H9 (cell line): ENCODE measurements around the gene LEFTY1. TPM values are rescaled to one million over a fixed set of nuclear protein-coding genes. Genes with fewer than 3 reads are reported as not detected.

Experiments used
- DNase-seq: peaks from one replicate; pipeline ENCODE4 v3.0.0-alpha.2; 2017
- H2AFZ ChIP-seq: one replicate; pipeline ENCODE4 v1.6.1; 2013; ENCODE audit warnings: mild to moderate bottlenecking, low read length, control low read depth, moderate library complexity
- H2AK5ac ChIP-seq: 2 replicates; pipeline ENCODE4 v1.6.1; 2013; ENCODE audit warnings: low read length, control low read depth, mixed read lengths; ENCODE audit not compliant: insufficient read length
- H2BK120ac ChIP-seq: one replicate; pipeline ENCODE4 v1.6.1; 2013; ENCODE audit warnings: low read depth, mild to moderate bottlenecking, low read length, control low read depth, inconsistent platforms; ENCODE audit not compliant: poor library complexity, severe bottlenecking
- H2BK12ac ChIP-seq: 2 replicates; pipeline ENCODE4 v1.6.1; 2013; ENCODE audit warnings: low read length, control low read depth, mixed read lengths, low read depth; ENCODE audit not compliant: insufficient read length
- H2BK15ac ChIP-seq: 2 replicates; pipeline ENCODE4 v1.6.1; 2013; ENCODE audit warnings: low read depth, low read length, control low read depth
- H2BK20ac ChIP-seq: one replicate; pipeline ENCODE4 v1.6.1; 2013; ENCODE audit warnings: low read depth, mild to moderate bottlenecking, low read length, control low read depth, inconsistent platforms; ENCODE audit not compliant: poor library complexity, severe bottlenecking
- H2BK5ac ChIP-seq: 2 replicates; pipeline ENCODE4 v1.6.1; 2013; ENCODE audit warnings: low read length, control low read depth, mixed read lengths; ENCODE audit not compliant: insufficient read length
- H3K14ac ChIP-seq: 2 replicates; pipeline ENCODE4 v1.6.1; 2013; ENCODE audit warnings: low read length, control low read depth; ENCODE audit not compliant: insufficient read depth
- H3K18ac ChIP-seq: 2 replicates; pipeline ENCODE4 v1.6.1; 2013; ENCODE audit warnings: low read depth, mild to moderate bottlenecking, mixed read lengths, low read length, control low read depth; ENCODE audit not compliant: insufficient read length
- H3K23ac ChIP-seq: 2 replicates; pipeline ENCODE4 v1.6.1; 2013; ENCODE audit warnings: low read length, control low read depth, mixed read lengths, low read depth; ENCODE audit not compliant: insufficient read length
- H3K23me2 ChIP-seq: 2 replicates; pipeline ENCODE4 v1.6.1; 2013; ENCODE audit warnings: low read depth, mild to moderate bottlenecking, mixed read lengths, low read length, control low read depth; ENCODE audit not compliant: insufficient read length, poor library complexity, severe bottlenecking
- H3K27ac ChIP-seq: 2 replicates; pipeline ENCODE4 v1.5.1; 2013; ENCODE audit warnings: low read length, control low read depth, mixed read lengths, low read depth; ENCODE audit not compliant: insufficient read length
- H3K27me3 ChIP-seq: 2 replicates; pipeline ENCODE4 v1.6.1; 2013; ENCODE audit warnings: low read length, control low read depth, inconsistent platforms; ENCODE audit not compliant: insufficient read depth
- H3K4ac ChIP-seq: 2 replicates; pipeline ENCODE4 v1.6.1; 2013; ENCODE audit warnings: low read depth, mild to moderate bottlenecking, control low read depth, inconsistent platforms, low read length, moderate library complexity
- H3K4me1 ChIP-seq: 2 replicates; pipeline ENCODE4 v1.6.1; 2013; ENCODE audit warnings: low read length, control low read depth, inconsistent platforms; ENCODE audit not compliant: insufficient read depth
- H3K4me2 ChIP-seq: 2 replicates; pipeline ENCODE4 v1.6.1; 2013; ENCODE audit warnings: low read length, control low read depth, mixed read lengths; ENCODE audit not compliant: insufficient read length, insufficient read depth
- H3K56ac ChIP-seq: 2 replicates; pipeline ENCODE4 v1.6.1; 2013; ENCODE audit warnings: low read depth, mild to moderate bottlenecking, mixed read lengths, low read length, control low read depth; ENCODE audit not compliant: insufficient read length
- H3K79me1 ChIP-seq: 2 replicates; pipeline ENCODE4 v1.6.1; 2013; ENCODE audit warnings: low read depth, mild to moderate bottlenecking, moderate library complexity, low read length, control low read depth, inconsistent platforms; ENCODE audit not compliant: insufficient read depth, poor library complexity, severe bottlenecking
- H3K79me2 ChIP-seq: 2 replicates; pipeline ENCODE4 v1.6.1; 2013; ENCODE audit warnings: low read length, control low read depth, inconsistent platforms; ENCODE audit not compliant: insufficient read depth
- H3K9ac ChIP-seq: 2 replicates; pipeline ENCODE4 v1.6.1; 2013; ENCODE audit warnings: low read length, control low read depth, mixed read lengths; ENCODE audit not compliant: insufficient read length; ENCODE audit errors: extremely low read depth
- H3K9me3 ChIP-seq: one replicate; pipeline ENCODE4 v1.6.1; 2013; ENCODE audit warnings: low read depth, low read length, inconsistent platforms; ENCODE audit not compliant: control insufficient read depth
- H3T11ph ChIP-seq: one replicate; pipeline ENCODE4 v1.6.1; 2013; ENCODE audit warnings: mild to moderate bottlenecking, low read length, control low read depth, inconsistent platforms
- H4K20me1 ChIP-seq: one replicate; pipeline ENCODE4 v1.6.1; 2013; ENCODE audit not compliant: control insufficient read depth, insufficient read length, insufficient read depth
- H4K5ac ChIP-seq: 2 replicates; pipeline ENCODE4 v1.6.1; 2013; ENCODE audit warnings: low read depth, mild to moderate bottlenecking, mixed read lengths, low read length, control low read depth; ENCODE audit not compliant: insufficient read length
- H4K8ac ChIP-seq: replicated peaks from 2 replicates; pipeline ENCODE4 v1.6.1; 2013; ENCODE audit warnings: low read length, control low read depth, mixed read lengths, low read depth; ENCODE audit not compliant: insufficient read length
- H4K91ac ChIP-seq: 2 replicates; pipeline ENCODE4 v1.6.1; 2013; ENCODE audit warnings: low read depth, mild to moderate bottlenecking, moderate library complexity, mixed read lengths, low read length, control low read depth; ENCODE audit not compliant: insufficient read length
- H3K27ac Mint-ChIP-seq, 3 experiments: 2 replicates in 2 of 3; 3 replicates in 1 of 3; pipeline ENCODE4 v1.8.0; 2020 to 2021; ENCODE audit warnings: mixed read lengths in 3 of 3, mild to moderate bottlenecking in 1 of 3, moderate library complexity in 1 of 3
- H3K27me3 Mint-ChIP-seq: 2 replicates; pipeline ENCODE4 v1.8.0; 2021; ENCODE audit warnings: low read depth, mild to moderate bottlenecking, moderate library complexity, mixed read lengths
- H3K36me3 Mint-ChIP-seq, 3 experiments: 2 replicates in 2 of 3; 3 replicates in 1 of 3; pipeline ENCODE4 v1.8.0; 2020 to 2021; ENCODE audit warnings: low read depth in 3 of 3, mixed read lengths in 3 of 3; ENCODE audit not compliant: insufficient read depth in 1 of 3
- H3K4me1 Mint-ChIP-seq, 2 experiments: 2 replicates each; pipeline ENCODE4 v1.8.0; 2020; ENCODE audit warnings: mixed read lengths in 2 of 2
- H3K4me3 Mint-ChIP-seq, 2 experiments: 2 replicates in 1 of 2; 3 replicates in 1 of 2; pipeline ENCODE4 v1.8.0; 2020 to 2021; ENCODE audit warnings: mild to moderate bottlenecking in 2 of 2, mixed read lengths in 2 of 2, moderate library complexity in 1 of 2
- H3K9me3 Mint-ChIP-seq, 2 experiments: 2 replicates in 1 of 2; 3 replicates in 1 of 2; pipeline ENCODE4 v1.8.0; 2020; ENCODE audit warnings: mild to moderate bottlenecking in 2 of 2, mixed read lengths in 2 of 2, moderate library complexity in 1 of 2
- WGBS: extraction: QIAGEN DNeasy Blood & Tissue Kit; methylation state at CpG from one replicate; pipeline ENCODE4 v1.1.7; 2013; ENCODE audit warnings: missing lambda C conversion rate, low lambda C conversion rate, mixed read lengths; ENCODE audit not compliant: insufficient read length; ENCODE audit errors: extremely low coverage; 5-methylcytosine and 5-hydroxymethylcytosine counted together
- total RNA-seq: library from RNA; stranded (reverse); gene quantifications from 2 replicates; pipeline ENCODE4 v1.2.1, GENCODE V29; 2021
- TF ChIP-seq, protein P1 (sequence below): fragments of 200-600 bp; sonication (generic); conservative IDR thresholded peaks from 3 replicates; pipeline ENCODE4 v1.8.0; 2021; ENCODE audit warnings: antibody characterized with exemption, mild to moderate bottlenecking

Gene LEFTY1
- total RNA-seq, 1 experiment from 2014 or later: 107 TPM

GRCh38 chr1:225842788-225843425 lies 46.0 kb downstream of the LEFTY1 start:
- no peaks in the 10 kb centered on the region for H3K79me2 ChIP-seq
- H3K14ac ChIP-seq: no peak overlapping the region
- H2AK5ac ChIP-seq: no peak overlapping the region

More at GRCh38 chr1:225842788-225843425, 46.0 kb downstream of the LEFTY1 start:
- Histone ChIP-seq H4K5ac (no peak overlapping the region), H3K56ac (no peak overlapping the region), H2BK120ac (no peak overlapping the region), H3K9ac (no peak overlapping the region), H3K9me3 (no peaks in the 10 kb centered on the region), H3K4me1 (no peaks in the 10 kb centered on the region), H2BK15ac (no peak overlapping the region), H3K79me1 (no peaks in the 10 kb centered on the region), H3K27me3 (no peaks in the 10 kb centered on the region), H2AFZ (no peak overlapping the region), H3T11ph (no peak overlapping the region), H4K8ac (no peak overlapping the region), H2BK5ac (no peak overlapping the region), H3K4ac (no peak overlapping the region), H2BK12ac (no peak overlapping the region), H3K18ac (no peak overlapping the region), H4K20me1 (no peaks in the 10 kb centered on the region), H3K27ac (no peak overlapping the region), H3K23ac (no peak overlapping the region), H2BK20ac (no peak overlapping the region), H3K23me2 (no peaks in the 10 kb centered on the region), H4K91ac (no peak overlapping the region), H3K4me2 (no peak overlapping the region)
- Mint-ChIP-seq H3K4me3 (no peak overlapping the region), H3K9me3 (no peaks in the 10 kb centered on the region), H3K27ac (peak overlapping the region in 2 of 3 experiments; percentile 6 to 25; a peak in 2 of 7 replicates), H3K4me1 (peaks cover 13 to 14% of the 10 kb centered on the region in 2 experiments), H3K27me3 (no peaks in the 10 kb centered on the region; the same call in 1 of the 2 replicates), H3K36me3 (peaks cover 20 to 54% (median 29%) of the 10 kb centered on the region in 3 experiments)
- no peak for DNase-seq
- TF ChIP-seq, protein P1, sequence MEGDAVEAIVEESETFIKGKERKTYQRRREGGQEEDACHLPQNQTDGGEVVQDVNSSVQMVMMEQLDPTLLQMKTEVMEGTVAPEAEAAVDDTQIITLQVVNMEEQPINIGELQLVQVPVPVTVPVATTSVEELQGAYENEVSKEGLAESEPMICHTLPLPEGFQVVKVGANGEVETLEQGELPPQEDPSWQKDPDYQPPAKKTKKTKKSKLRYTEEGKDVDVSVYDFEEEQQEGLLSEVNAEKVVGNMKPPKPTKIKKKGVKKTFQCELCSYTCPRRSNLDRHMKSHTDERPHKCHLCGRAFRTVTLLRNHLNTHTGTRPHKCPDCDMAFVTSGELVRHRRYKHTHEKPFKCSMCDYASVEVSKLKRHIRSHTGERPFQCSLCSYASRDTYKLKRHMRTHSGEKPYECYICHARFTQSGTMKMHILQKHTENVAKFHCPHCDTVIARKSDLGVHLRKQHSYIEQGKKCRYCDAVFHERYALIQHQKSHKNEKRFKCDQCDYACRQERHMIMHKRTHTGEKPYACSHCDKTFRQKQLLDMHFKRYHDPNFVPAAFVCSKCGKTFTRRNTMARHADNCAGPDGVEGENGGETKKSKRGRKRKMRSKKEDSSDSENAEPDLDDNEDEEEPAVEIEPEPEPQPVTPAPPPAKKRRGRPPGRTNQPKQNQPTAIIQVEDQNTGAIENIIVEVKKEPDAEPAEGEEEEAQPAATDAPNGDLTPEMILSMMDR: no peak
- no CpG with 5 or more reads among the region's 6 CpGs for WGBS
